PC-9 (cell line): ENCODE measurements around the gene MOK. TPM values are rescaled to one million over a fixed set of nuclear protein-coding genes. Genes with fewer than 3 reads are reported as not detected.

ENCODE experiments used
- BruUV-seq: library from RNA; stranded (reverse); fragments of 400-500 nt; replicated peaks from 2 replicates; lab custom pipeline; 2021; lab: Mats Ljungman, UMichigan
- CTCF ChIA-PET: fragments of 300-600 bp; sonication (Branson Sonifier 250); formaldehyde crosslinking; loops from one replicate; lab custom pipeline; 2022; ENCODE audit warnings: antibody characterized with exemption; lab: Charles Lee
- POLR2A ChIA-PET: fragments of 300-600 bp; sonication (Branson Sonifier 250); formaldehyde crosslinking; loops from one replicate; lab custom pipeline; 2022; ENCODE audit warnings: antibody characterized with exemption; ENCODE audit not compliant: unreplicated experiment; lab: Charles Lee
- DNase-seq, 2 experiments: peaks; one replicate each; pipeline versions ENCODE4 v3.0.0 to v3.0.0-alpha.2; 2015 to 2022; ENCODE audit warnings: mixed read lengths in 1 of 2
- H2AFZ ChIP-seq: fragments of 200-600 bp; sonication (generic); 2 replicates; pipeline ENCODE4 v1.8.1; 2017; ENCODE audit warnings: antibody characterized with exemption
- H3F3A ChIP-seq: fragments of 200-600 bp; sonication (generic); 2 replicates; pipeline ENCODE4 v1.8.1; 2017; ENCODE audit warnings: antibody characterized with exemption, mild to moderate bottlenecking, low read depth; ENCODE audit not compliant: insufficient read depth
- H3K27ac ChIP-seq: fragments of 200-600 bp; sonication (generic); 2 replicates; pipeline ENCODE4 v1.6.1; 2016; ENCODE audit warnings: mixed run types
- H3K27me3 ChIP-seq: fragments of 200-600 bp; sonication (generic); 2 replicates; pipeline ENCODE4 v1.6.1; 2016; ENCODE audit warnings: low read depth, mixed run types; ENCODE audit not compliant: insufficient read depth
- H3K36me3 ChIP-seq: fragments of 200-600 bp; sonication (generic); 2 replicates; pipeline ENCODE4 v1.6.1; 2016; ENCODE audit warnings: low read depth, mixed run types
- H3K4me1 ChIP-seq: fragments of 200-600 bp; sonication (generic); replicated peaks from 2 replicates; pipeline ENCODE4 v1.6.1; 2016; ENCODE audit warnings: mixed run types; ENCODE audit not compliant: insufficient read depth
- H3K4me2 ChIP-seq: fragments of 200-600 bp; sonication (generic); 2 replicates; pipeline ENCODE4 v1.6.1; 2017; ENCODE audit warnings: mixed run types
- H3K4me3 ChIP-seq: fragments of 200-600 bp; sonication (generic); 2 replicates; pipeline ENCODE4 v1.6.1; 2016; ENCODE audit warnings: mixed run types
- H3K79me2 ChIP-seq: fragments of 200-600 bp; sonication (generic); 2 replicates; pipeline ENCODE4 v1.6.1; 2017; ENCODE audit warnings: low read depth, mixed run types
- H3K9me2 ChIP-seq: fragments of 200-600 bp; sonication (generic); 2 replicates; pipeline ENCODE4 v1.8.1; 2017; ENCODE audit warnings: mild to moderate bottlenecking; ENCODE audit not compliant: insufficient read depth
- H3K9me3 ChIP-seq: fragments of 200-600 bp; sonication (generic); 2 replicates; pipeline ENCODE4 v1.8.1; 2016; ENCODE audit warnings: low read depth; ENCODE audit not compliant: insufficient read depth
- H4K20me1 ChIP-seq: fragments of 200-600 bp; sonication (generic); 2 replicates; pipeline ENCODE4 v1.8.1; 2017; ENCODE audit not compliant: insufficient read depth
- EZH2 ChIP-seq: fragments of 200-600 bp; sonication (generic); IDR thresholded peaks from 2 replicates; pipeline ENCODE4 v1.8.0; 2017; ENCODE audit warnings: antibody characterized with exemption, low read depth
- intact Hi-C: fragments of 100-400 bp; cut with micrococcal nuclease; formaldehyde crosslinking; loops from one replicate; pipeline ENCODE4 v1.10.0; 2022; ENCODE audit not compliant: unreplicated experiment
- total RNA-seq: library from RNA; stranded (reverse); gene quantifications from 2 replicates; pipeline ENCODE4 v1.2.3, GENCODE V29; 2021
- TF ChIP-seq, protein P1 (sequence below): fragments of 200-600 bp; sonication (generic); conservative IDR thresholded peaks from 2 replicates; pipeline ENCODE4 v1.6.1; 2017; ENCODE audit warnings: mixed run types, antibody characterized with exemption, mild to moderate bottlenecking, moderate library complexity

The MOK gene
- total RNA-seq, 1 experiment from 2014 or later: 74.3 TPM

DNA sequence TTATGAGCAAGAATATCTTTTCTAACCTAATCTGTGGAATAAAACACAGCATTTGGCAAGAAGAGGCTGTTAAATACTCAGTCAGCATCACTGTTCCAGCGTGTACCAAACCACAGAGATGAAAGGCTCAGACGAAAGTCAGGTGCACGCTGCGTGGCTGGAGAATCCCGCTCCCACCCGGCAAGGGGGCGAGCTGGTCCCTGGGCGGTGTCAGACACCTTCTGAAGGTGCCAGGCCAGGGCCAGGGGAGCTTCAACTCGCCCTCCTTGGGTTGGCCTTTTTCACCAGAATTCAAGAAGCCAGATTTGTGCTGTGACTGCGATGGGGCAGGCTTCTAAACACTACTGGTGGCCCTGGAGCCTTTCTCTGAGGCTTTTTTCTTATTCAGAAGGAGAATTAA lies 92.1 kb downstream of the MOK start:
- Histone ChIP-seq H3K4me1 (no peaks in the 10 kb centered on the region), H3K4me2 (no peak overlapping the region), H3K27me3 (no peaks in the 10 kb centered on the region), H3K4me3 (no peak overlapping the region), H3K36me3 (peaks cover 13% of the 10 kb centered on the region), H3K9me3 (no peaks in the 10 kb centered on the region), H3K79me2 (peaks cover 11% of the 10 kb centered on the region; the same call in 1 of the 2 replicates), H3K27ac (0 out of 2 replicates have a peak overlapping the region, but pooled peaks have one; percentile 2), H3F3A (no peaks in the 10 kb centered on the region; the same call in 1 of the 2 replicates), H4K20me1 (peaks cover 8% of the 10 kb centered on the region; the same call in 1 of the 2 replicates), H2AFZ (no peak overlapping the region), H3K9me2 (no peaks in the 10 kb centered on the region)
- CTCF ChIA-PET: interaction anchor here (0.7 to 0.9 kb wide), 2 partner anchors 26 to 52 kb away, joined by 3 to 5 read pairs; no protein-coding TSS in a partner anchor
- DNase-seq: no peak
- TF ChIP-seq, protein P1, sequence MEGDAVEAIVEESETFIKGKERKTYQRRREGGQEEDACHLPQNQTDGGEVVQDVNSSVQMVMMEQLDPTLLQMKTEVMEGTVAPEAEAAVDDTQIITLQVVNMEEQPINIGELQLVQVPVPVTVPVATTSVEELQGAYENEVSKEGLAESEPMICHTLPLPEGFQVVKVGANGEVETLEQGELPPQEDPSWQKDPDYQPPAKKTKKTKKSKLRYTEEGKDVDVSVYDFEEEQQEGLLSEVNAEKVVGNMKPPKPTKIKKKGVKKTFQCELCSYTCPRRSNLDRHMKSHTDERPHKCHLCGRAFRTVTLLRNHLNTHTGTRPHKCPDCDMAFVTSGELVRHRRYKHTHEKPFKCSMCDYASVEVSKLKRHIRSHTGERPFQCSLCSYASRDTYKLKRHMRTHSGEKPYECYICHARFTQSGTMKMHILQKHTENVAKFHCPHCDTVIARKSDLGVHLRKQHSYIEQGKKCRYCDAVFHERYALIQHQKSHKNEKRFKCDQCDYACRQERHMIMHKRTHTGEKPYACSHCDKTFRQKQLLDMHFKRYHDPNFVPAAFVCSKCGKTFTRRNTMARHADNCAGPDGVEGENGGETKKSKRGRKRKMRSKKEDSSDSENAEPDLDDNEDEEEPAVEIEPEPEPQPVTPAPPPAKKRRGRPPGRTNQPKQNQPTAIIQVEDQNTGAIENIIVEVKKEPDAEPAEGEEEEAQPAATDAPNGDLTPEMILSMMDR: no peak
- no peak for TF ChIP-seq EZH2
- POLR2A ChIA-PET: interaction anchor here (0.6 kb wide), 2 partner anchors 104 to 124 kb away, joined by 3 to 9 read pairs; no protein-coding TSS in a partner anchor
- intact Hi-C loops: no loop called here
- no TSS peak for BruUV-seq

DNA sequence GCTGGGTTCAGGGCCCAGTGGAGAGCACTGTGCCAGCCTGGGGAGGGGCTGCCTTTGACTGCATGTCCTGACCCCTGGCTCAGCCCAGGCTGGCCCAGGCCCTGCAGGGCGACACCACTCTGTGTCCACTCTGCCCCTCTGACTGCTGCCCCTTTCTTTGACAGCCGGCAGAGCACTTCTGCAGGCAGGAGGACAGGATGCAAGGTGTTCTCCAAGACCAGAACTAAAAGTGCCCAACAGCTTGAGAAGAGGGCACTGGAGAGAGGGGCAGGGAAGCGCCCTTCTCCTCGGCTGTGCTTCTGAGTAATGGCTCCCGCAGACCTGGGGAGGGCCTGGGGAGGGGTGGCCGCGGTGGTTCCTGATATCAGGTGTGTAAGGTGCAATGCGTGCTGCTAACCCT lies 92.6 kb downstream of the MOK start:
- CTCF ChIA-PET: interaction anchor here (0.7 kb wide), 1 partner anchor 25 kb away, joined by 5 read pairs; no protein-coding TSS in a partner anchor
- BruUV-seq: no TSS peak
- intact Hi-C loops: no loop called here

DNA sequence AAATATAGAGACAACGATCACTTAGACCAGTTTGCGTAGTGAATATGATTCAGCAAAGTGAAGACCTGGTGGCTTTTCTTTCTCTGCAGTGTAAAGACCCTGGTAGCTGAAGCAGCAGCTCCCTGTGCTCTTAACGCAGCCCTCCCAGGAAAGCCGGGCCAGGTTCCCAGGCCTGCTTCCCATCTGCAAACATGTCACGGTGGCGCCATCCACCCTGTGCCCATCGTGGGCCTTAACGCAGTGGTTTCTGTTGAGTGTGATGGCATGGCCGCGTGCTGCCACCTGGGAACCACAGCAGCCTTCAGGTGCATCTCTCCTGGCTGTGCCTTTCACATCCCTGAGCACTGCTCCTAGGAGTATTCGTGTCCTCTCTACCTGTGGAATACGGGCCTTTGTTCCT lies 93.7 kb downstream of the MOK start:
- H3K4me1 ChIP-seq: no peaks in the 10 kb centered on the region
- H3K36me3 ChIP-seq: peaks cover 13% of the 10 kb centered on the region
- no peaks in the 10 kb centered on the region for H3K9me2 ChIP-seq
- intact Hi-C loops: no loop called here
- H3K27ac ChIP-seq: no peak overlapping the region
- no peak overlapping the region for H3K4me3 ChIP-seq
- no peak overlapping the region for H3K4me2 ChIP-seq
- DNase-seq: no peak
- no peak for TF ChIP-seq EZH2
- TF ChIP-seq, protein P1: no peak
- no peak overlapping the region for H2AFZ ChIP-seq
- H3K79me2 ChIP-seq: peaks cover 4% of the 10 kb centered on the region; the same call in 1 of the 2 replicates
- H3K27me3 ChIP-seq: no peaks in the 10 kb centered on the region
- peaks cover under 1% of the 10 kb centered on the region; the same call in 1 of the 2 replicates for H3F3A ChIP-seq
- POLR2A ChIA-PET: no interaction called here
- CTCF ChIA-PET: no interaction called here
- H4K20me1 ChIP-seq: peaks cover 8% of the 10 kb centered on the region; the same call in 1 of the 2 replicates
- no TSS peak for BruUV-seq
- H3K9me3 ChIP-seq: no peaks in the 10 kb centered on the region

More for the DNA sequence above, 92.6 kb downstream of the MOK start:
- H3K4me1 ChIP-seq: no peaks in the 10 kb centered on the region
- H3K27me3 ChIP-seq: no peaks in the 10 kb centered on the region
- TF ChIP-seq EZH2: no peak
- TF ChIP-seq, protein P1: no peak
- no peak overlapping the region for H2AFZ ChIP-seq
- DNase-seq: no peak
- H3K27ac ChIP-seq: no peak overlapping the region
- no peak overlapping the region for H3K4me2 ChIP-seq
- no peaks in the 10 kb centered on the region for H3K9me3 ChIP-seq
- H4K20me1 ChIP-seq: peaks cover 8% of the 10 kb centered on the region; the same call in 1 of the 2 replicates
- H3K36me3 ChIP-seq: peaks cover 13% of the 10 kb centered on the region
- POLR2A ChIA-PET: interaction anchor here (0.6 kb wide), 1 partner anchor 124 kb away, joined by 3 read pairs; no protein-coding TSS in a partner anchor
- no peaks in the 10 kb centered on the region; the same call in 1 of the 2 replicates for H3F3A ChIP-seq
- no peak overlapping the region for H3K4me3 ChIP-seq
- peaks cover 6% of the 10 kb centered on the region; the same call in 1 of the 2 replicates for H3K79me2 ChIP-seq
- H3K9me2 ChIP-seq: no peaks in the 10 kb centered on the region
